Measurements from ENCODE around the gene MYBBP1A. TPM values are rescaled to one million over a fixed set of nuclear protein-coding genes. Genes with fewer than 3 reads are reported as not detected.
A peak's percentile ranks its signal among the peaks of the same experiment; 100 is the strongest.

The MYBBP1A gene
- total RNA-seq, 5 donors from 2014 or later (not counting 1 experiment from before 2014, with no cell fraction given), result 57.0 to 102 (median 94.2) TPM

DNA sequence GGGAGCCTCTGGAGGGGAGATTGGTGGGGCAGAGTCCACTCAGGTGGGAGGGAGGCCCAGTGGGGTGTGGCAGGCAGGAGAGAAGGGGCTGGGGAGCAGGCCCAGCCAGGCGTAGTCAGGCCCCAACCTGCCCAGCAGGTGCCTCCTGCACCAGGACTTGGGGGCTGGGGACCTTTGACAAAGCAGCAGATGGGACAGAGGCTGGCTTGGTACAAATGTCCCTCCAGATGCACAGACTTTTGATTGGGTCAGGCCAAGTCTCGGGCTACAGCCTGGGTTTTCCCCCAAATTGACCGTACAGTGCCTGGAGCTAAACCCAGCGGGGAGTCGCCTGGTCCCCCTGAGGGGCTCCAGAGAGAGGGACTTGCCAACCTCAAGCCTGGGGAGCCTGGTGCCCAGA is 4.8 kb upstream of the MYBBP1A start:
- CTCF ChIA-PET, result no interaction called here
- no peak for ATAC-seq (replicated peaks in 1 of 4)
- no peak overlapping the region for H3K4me3 Mint-ChIP-seq
- Histone ChIP-seq H3K36me3 (ENCODE audit: control insufficient read depth in 2 of 2, extremely low read depth in 1 of 2, insufficient read depth in 1 of 2, low read length in 1 of 2) (no peaks in the 10 kb centered on the region), H3K27me3 (replicated peaks in 1 of 2; ENCODE audit: control insufficient read depth in 2 of 2, extremely low read depth in 1 of 2, insufficient read depth in 2 of 2, low read length in 1 of 2) (no peaks in the 10 kb centered on the region), H3K27ac (ENCODE audit: low read length) (no peak overlapping the region), H3K4me1 (ENCODE audit: control insufficient read depth in 1 of 2, extremely low read depth in 1 of 2, insufficient read depth in 2 of 2, low read length in 2 of 2) (peaks cover 3 to 16% of the 10 kb centered on the region in 2 experiments), H3K4me3 (ENCODE audit: control insufficient read depth in 1 of 2, extremely low read depth in 1 of 2, low read length in 1 of 2) (no peak overlapping the region), H3K9me3 (no peaks in the 10 kb centered on the region)
- 94% methylated on average over 5 of the region's 5 CpGs for WGBS (ENCODE audit: insufficient coverage)
- H3K27me3 Mint-ChIP-seq, result no peaks in the 10 kb centered on the region
- DNase-seq, result no peak
- no peaks in the 10 kb centered on the region for H3K36me3 Mint-ChIP-seq
- POLR2A ChIA-PET, result no interaction called here
- peaks cover 28 to 38% (median 36%) of the 10 kb centered on the region in 3 donors for H3K4me1 Mint-ChIP-seq
- H3K9me3 Mint-ChIP-seq, result no peaks in the 10 kb centered on the region
- no peak overlapping the region for H3K27ac Mint-ChIP-seq

DNA sequence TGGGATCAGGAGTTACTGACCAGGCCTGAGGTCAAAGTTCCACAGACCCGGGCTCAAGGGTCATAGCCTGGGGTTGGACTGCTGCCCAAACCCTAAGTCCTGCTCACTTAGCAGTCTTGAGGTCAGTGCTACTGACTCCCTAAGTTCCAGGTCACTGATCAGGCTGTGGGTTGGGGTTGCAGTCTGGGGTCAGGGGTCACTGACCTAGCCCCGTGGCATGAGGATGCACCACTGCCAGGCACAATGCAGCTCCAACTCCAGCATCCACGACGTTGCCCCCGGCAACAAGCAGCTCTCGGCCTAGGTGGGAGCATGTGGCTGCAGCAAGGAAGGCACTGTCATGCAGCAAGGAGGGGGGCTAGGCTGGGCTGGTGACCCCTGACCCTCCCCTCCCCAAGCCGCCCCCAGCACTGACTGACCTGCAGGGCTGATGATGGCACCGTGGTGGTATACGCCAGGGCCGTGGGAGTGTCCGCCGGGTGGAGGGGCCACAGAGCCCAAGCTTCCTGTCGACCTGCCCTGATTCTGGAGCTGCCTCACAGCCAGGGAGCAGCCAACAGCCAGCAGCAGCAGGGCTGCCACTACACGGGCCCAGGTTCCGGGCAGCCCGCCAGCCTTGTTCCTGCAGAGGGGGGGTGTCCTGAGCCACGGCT is 4.1 kb upstream of the MYBBP1A start:
- ChIA-PET POLR2A (no interaction called here), CTCF (no interaction called here)
- no peaks in the 10 kb centered on the region for H3K27me3 Mint-ChIP-seq
- no peaks in the 10 kb centered on the region for H3K27me3 ChIP-seq (replicated peaks in 1 of 2; ENCODE audit: control insufficient read depth in 2 of 2, extremely low read depth in 1 of 2, insufficient read depth in 2 of 2, low read length in 1 of 2)
- 87% methylated on average over 16 of the region's 17 CpGs for WGBS (ENCODE audit: insufficient coverage)
- H3K36me3 ChIP-seq (ENCODE audit: control insufficient read depth in 2 of 2, extremely low read depth in 1 of 2, insufficient read depth in 1 of 2, low read length in 1 of 2), result no peaks in the 10 kb centered on the region
- H3K36me3 Mint-ChIP-seq, result no peaks in the 10 kb centered on the region
- DNase-seq (no peak), ATAC-seq (replicated peaks in 1 of 4) (no peak)
- H3K4me1 ChIP-seq (ENCODE audit: control insufficient read depth in 1 of 2, extremely low read depth in 1 of 2, insufficient read depth in 2 of 2, low read length in 2 of 2), result peaks cover 5 to 23% of the 10 kb centered on the region in 2 experiments
- no peak overlapping the region for H3K27ac Mint-ChIP-seq
- no peak overlapping the region for H3K27ac ChIP-seq (ENCODE audit: low read length)
- H3K9me3 Mint-ChIP-seq, result no peaks in the 10 kb centered on the region
- H3K4me3 Mint-ChIP-seq, result no peak overlapping the region
- H3K9me3 ChIP-seq, result no peaks in the 10 kb centered on the region
- H3K4me3 ChIP-seq (ENCODE audit: control insufficient read depth in 1 of 2, extremely low read depth in 1 of 2, low read length in 1 of 2), result no peak overlapping the region
- peaks cover 34 to 45% (median 42%) of the 10 kb centered on the region in 3 donors for H3K4me1 Mint-ChIP-seq

DNA sequence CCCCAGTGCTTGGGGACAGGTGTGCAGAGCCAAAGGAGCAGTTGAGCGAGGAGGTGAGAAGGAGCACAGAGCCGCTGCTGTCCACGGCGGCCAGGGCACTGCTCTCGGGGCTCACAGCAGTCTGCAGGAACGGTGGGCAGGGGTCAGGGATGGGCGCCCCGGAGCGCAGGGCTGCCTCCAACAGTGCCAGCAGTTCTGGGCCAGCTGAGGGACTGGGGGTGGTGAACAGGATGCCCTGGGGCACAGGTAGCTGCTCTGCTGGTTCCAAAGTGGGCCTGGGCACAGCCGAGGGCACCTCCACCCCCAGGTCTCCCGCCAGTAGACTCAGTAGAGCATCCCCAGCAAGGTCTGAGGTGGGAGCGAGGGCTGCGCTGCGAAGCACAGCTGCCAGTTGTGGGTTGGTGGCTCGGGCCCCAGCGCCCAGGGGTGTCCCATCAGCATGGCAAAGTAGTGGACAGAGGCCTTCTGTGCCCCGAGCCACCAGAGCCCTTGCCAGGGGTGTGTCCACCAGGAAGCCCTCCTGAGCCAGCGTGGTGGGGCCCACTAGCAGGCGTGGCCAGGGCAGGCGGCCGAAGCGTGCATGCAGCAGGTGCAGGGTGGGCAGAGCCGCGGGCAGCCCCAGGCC is 3.3 kb upstream of the MYBBP1A start:
- ChIA-PET POLR2A (no interaction called here), CTCF (no interaction called here)
- no peak for ATAC-seq (replicated peaks in 1 of 4)
- H3K36me3 ChIP-seq (ENCODE audit: control insufficient read depth in 2 of 2, extremely low read depth in 1 of 2, insufficient read depth in 1 of 2, low read length in 1 of 2), result peaks cover 0 to 5% of the 10 kb centered on the region in 2 donors
- Mint-ChIP-seq H3K27ac (no peak overlapping the region), H3K9me3 (no peaks in the 10 kb centered on the region), H3K4me1 (peaks cover 41 to 49% (median 43%) of the 10 kb centered on the region in 3 donors), H3K27me3 (no peaks in the 10 kb centered on the region), H3K4me3 (no peak overlapping the region), H3K36me3 (peaks cover 2% of the 10 kb centered on the region)
- H3K27ac ChIP-seq (ENCODE audit: low read length), result no peak overlapping the region
- no peaks in the 10 kb centered on the region for H3K9me3 ChIP-seq
- peaks cover 9 to 31% of the 10 kb centered on the region in 2 experiments for H3K4me1 ChIP-seq (ENCODE audit: control insufficient read depth in 1 of 2, extremely low read depth in 1 of 2, insufficient read depth in 2 of 2, low read length in 2 of 2)
- no peaks in the 10 kb centered on the region for H3K27me3 ChIP-seq (replicated peaks in 1 of 2; ENCODE audit: control insufficient read depth in 2 of 2, extremely low read depth in 1 of 2, insufficient read depth in 2 of 2, low read length in 1 of 2)
- H3K4me3 ChIP-seq (ENCODE audit: control insufficient read depth in 1 of 2, extremely low read depth in 1 of 2, low read length in 1 of 2), result no peak overlapping the region
- DNase-seq, result no peak
- 90% methylated on average over 23 of the region's 24 CpGs for WGBS (ENCODE audit: insufficient coverage)

DNA sequence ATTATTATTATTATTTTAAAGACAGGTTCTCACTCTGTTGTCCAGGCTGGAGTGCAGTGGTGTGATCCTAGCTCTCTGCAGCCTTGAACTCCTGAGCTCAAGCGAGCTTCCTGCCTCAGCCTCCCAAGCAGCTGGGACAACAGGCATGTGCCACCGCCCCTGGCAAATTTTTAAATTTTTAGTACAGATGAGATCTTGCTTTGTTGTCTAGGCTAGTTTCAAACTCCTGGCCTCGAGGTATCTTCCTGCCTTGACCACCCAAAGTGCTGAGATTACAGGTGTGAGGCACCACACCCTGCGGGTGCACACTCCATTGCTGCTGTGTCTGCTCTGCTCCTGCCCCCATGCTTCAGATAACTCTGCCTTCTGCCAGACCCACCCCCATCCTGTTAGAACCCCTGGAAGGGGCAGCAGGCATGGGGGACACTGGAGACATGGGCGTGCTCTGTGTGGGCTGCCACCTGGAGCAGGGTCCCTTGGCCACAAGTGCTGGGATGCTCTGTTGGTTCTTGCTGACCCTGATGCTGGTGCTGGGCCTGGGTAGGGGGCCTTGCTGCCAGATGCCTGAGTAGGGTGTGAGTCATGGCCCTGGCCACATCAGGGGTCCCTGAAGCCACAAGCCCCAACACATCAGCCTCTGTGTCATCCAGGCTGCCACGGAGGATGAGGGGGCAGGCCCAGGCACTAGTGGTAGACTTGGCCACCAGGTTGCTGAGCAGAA is 2.6 kb upstream of the MYBBP1A start:
- Histone ChIP-seq H3K27me3 (replicated peaks in 1 of 2; ENCODE audit: control insufficient read depth in 2 of 2, extremely low read depth in 1 of 2, insufficient read depth in 2 of 2, low read length in 1 of 2) (no peaks in the 10 kb centered on the region), H3K36me3 (ENCODE audit: control insufficient read depth in 2 of 2, extremely low read depth in 1 of 2, insufficient read depth in 1 of 2, low read length in 1 of 2) (peaks cover 5 to 10% of the 10 kb centered on the region in 2 donors), H3K9me3 (no peaks in the 10 kb centered on the region), H3K4me3 (ENCODE audit: control insufficient read depth in 1 of 2, extremely low read depth in 1 of 2, low read length in 1 of 2) (no peak overlapping the region), H3K4me1 (ENCODE audit: control insufficient read depth in 1 of 2, extremely low read depth in 1 of 2, insufficient read depth in 2 of 2, low read length in 2 of 2) (peaks cover 9 to 30% of the 10 kb centered on the region in 2 experiments), H3K27ac (ENCODE audit: low read length) (no peak overlapping the region)
- no peak overlapping the region for H3K27ac Mint-ChIP-seq
- H3K9me3 Mint-ChIP-seq, result no peaks in the 10 kb centered on the region
- DNase-seq, result no peak
- H3K27me3 Mint-ChIP-seq, result no peaks in the 10 kb centered on the region
- peaks cover 37 to 43% (median 37%) of the 10 kb centered on the region in 3 donors for H3K4me1 Mint-ChIP-seq
- whole genome bisulfite sequencing (ENCODE audit: insufficient coverage), result 80% methylated on average over 4 of the region's 6 CpGs
- ATAC-seq (replicated peaks in 1 of 4), result no peak
- peak overlapping the region in 1 of 3 donors; percentile 9 for H3K4me3 Mint-ChIP-seq
- peaks cover 2% of the 10 kb centered on the region for H3K36me3 Mint-ChIP-seq
- POLR2A ChIA-PET, result interaction anchor here in 1 of 2 donors (0.6 kb wide), 2 partner anchors 12 to 613 kb away, joined by 3 to 4 read pairs; no protein-coding TSS in a partner anchor
- CTCF ChIA-PET, result interaction anchor here (0.6 to 1.0 kb wide), 2 partner anchors 8 to 9 kb away, joined by 4 read pairs; no protein-coding TSS in a partner anchor

DNA sequence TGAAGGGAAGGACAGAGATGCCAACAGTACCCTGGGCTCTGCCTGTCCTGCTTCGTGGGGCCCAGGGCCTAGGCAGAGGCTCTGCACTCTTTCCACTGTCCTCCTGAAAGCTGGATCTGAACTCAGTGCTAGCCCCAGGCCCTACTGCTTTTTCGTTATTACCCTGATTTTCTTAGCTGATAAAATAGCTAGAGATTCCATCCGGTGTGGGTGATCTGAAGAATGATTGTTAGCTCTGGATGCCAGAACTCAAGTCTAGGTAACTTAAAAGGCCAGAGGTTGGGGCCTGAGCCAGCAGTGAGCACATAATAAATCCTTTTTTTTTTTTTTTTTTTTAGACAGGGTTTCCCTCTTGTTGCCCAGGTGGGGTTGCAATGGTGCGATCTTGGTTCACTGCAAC is 1.8 kb upstream of the MYBBP1A start:
- H3K36me3 Mint-ChIP-seq, result peaks cover 2% of the 10 kb centered on the region

More for the DNA sequence above, 1.8 kb upstream of the MYBBP1A start:
- peaks cover 29 to 35% (median 29%) of the 10 kb centered on the region in 3 donors for H3K4me1 Mint-ChIP-seq
- 92% methylated on average over 2 of the region's 4 CpGs for WGBS (ENCODE audit: insufficient coverage)
- Histone ChIP-seq H3K4me1 (ENCODE audit: control insufficient read depth in 1 of 2, extremely low read depth in 1 of 2, insufficient read depth in 2 of 2, low read length in 2 of 2) (peaks cover 9 to 25% of the 10 kb centered on the region in 2 experiments), H3K9me3 (no peaks in the 10 kb centered on the region), H3K4me3 (ENCODE audit: control insufficient read depth in 1 of 2, extremely low read depth in 1 of 2, low read length in 1 of 2) (no peak overlapping the region), H3K36me3 (ENCODE audit: control insufficient read depth in 2 of 2, extremely low read depth in 1 of 2, insufficient read depth in 1 of 2, low read length in 1 of 2) (peaks cover 8 to 17% of the 10 kb centered on the region in 2 donors), H3K27me3 (replicated peaks in 1 of 2; ENCODE audit: control insufficient read depth in 2 of 2, extremely low read depth in 1 of 2, insufficient read depth in 2 of 2, low read length in 1 of 2) (no peaks in the 10 kb centered on the region), H3K27ac (ENCODE audit: low read length) (no peak overlapping the region)
- DNase-seq (no peak), ATAC-seq (replicated peaks in 1 of 4) (no peak)
- no peaks in the 10 kb centered on the region for H3K9me3 Mint-ChIP-seq
- no peak overlapping the region for H3K27ac Mint-ChIP-seq
- ChIA-PET CTCF (interaction anchor here (0.6 to 1.0 kb wide), 3 partner anchors 9 to 133 kb away, joined by 3 to 4 read pairs (median 4); no protein-coding TSS in a partner anchor), POLR2A (interaction anchor here in 1 of 2 donors (0.6 kb wide), 2 partner anchors 12 to 614 kb away, joined by 3 to 4 read pairs; no protein-coding TSS in a partner anchor)
- no peaks in the 10 kb centered on the region for H3K27me3 Mint-ChIP-seq
- peak overlapping the region in 2 of 3 donors; percentile 9 to 87 for H3K4me3 Mint-ChIP-seq

Data from T-cell (primary cell).